Stimulated activated CD4-positive, alpha-beta T cell treated with anti-CD3 and anti-CD28 coated beads, Interleukin-1b, Interleukin-23, amount 100 ng/mL, for 24 hours (primary cell): Measurements from ENCODE around the gene LTBR.
A peak's percentile ranks its signal among the peaks of the same experiment; 100 is the strongest.
"Not testable (repeated sequence)": the region's sequence is repeated elsewhere in the genome, so short reads cannot be mapped to it uniquely, and the experiment has no call there.

ENCODE experiments used
- DNase-seq, 4 experiments: peaks; one replicate each; pipeline ENCODE4 v3.0.0-alpha.2; 2020; ENCODE audit warnings: low read depth in 4 of 4, low spot score in 1 of 4

LTBR gene

DNA sequence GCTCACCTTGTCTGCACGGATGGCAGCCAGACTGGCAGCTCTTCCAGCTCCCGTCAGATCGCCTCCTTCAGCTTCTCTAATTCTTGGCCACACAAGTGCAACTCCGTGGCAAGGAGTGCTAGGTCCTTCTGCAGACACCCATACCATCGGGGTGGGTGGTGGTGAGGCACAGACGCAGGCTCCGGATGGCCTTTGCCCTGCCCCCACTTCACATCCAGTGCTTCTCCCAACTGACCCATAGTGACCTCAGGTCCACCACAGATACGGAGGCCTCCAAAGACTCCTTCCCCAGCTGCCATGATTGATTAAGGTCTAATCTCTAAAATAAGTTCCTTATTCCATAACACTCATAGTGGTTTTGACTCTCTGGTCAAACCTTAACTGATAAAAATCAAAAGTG lies 40.9 kb downstream of the LTBR start:
- no peak for DNase-seq

DNA sequence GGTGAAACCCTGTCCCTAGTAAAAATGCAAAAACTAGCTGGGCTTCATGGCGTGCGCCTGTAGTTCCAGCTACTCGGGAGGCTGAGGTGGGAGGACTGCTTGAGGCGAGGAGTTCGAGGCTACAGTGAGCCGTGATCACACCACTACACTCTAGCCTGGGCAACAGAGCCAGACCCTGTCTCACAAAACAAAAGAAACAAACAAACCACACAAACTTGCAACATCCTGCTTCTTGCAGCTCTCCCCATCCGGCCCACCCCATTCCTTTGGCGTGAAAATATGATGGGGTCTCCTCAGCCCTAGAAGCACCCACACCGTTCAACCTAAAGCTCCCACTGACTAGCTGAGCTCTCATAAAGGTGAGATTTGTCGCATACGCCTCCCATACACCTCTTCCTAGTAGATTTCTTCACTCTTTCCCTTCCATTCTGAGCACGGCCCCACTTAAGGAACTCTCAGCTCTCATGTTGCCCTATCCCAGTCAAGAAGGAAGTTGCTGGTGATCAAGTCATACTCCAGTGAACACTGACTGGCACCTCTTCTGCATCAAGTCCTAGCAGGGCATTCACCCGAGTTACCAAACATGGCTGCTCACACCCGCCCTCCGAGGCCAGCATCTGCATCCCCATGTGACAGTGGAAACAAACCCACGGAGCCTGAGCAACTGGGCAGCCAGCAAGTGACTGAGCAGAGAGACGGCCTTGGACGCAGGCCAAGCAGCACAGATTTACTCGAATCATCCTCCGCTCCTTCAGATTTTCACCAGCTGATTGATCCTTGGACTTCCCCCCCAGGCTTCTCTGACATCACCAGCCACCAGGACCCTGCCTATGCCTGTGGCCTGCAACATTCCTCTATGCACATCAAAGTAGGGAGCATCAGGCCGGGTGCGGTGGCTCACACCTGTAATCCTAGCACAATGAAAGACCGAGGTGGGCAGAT lies 41.9 kb downstream of the LTBR start:
- no peak for DNase-seq

- DNase-seq: peak; percentile 79 to 94 (median 86)
Measured at GRCh38 chr12:6426882-6427671, 43.1 kb downstream of the LTBR start.

DNA sequence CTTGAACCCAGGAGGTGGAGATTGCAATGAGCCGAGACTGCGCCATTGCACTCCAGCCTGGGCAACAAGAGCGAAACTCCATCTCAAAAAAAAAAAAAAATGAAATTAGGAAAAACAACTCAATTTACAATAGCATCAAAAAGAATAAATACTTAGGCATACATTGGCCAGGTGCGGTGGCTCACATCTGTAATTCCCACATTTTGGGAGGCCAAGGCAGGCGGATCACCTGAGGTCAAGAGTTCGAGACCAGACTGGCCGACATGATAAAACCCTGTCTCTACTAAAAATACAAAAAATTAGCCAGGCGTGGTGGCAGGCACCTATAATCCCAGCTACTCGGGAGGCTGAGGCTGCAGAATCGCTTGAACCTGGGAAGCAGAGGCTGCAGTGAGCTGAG lies 43.8 kb downstream of the LTBR start:
- not testable (repeated sequence) for DNase-seq

- no peak for DNase-seq
Measured at GRCh38 chr12:6428326-6428725, 44.4 kb downstream of the LTBR start.

GRCh38 chr12:6430124-6430989 lies 46.4 kb downstream of the LTBR start:
- no peak for DNase-seq

DNA sequence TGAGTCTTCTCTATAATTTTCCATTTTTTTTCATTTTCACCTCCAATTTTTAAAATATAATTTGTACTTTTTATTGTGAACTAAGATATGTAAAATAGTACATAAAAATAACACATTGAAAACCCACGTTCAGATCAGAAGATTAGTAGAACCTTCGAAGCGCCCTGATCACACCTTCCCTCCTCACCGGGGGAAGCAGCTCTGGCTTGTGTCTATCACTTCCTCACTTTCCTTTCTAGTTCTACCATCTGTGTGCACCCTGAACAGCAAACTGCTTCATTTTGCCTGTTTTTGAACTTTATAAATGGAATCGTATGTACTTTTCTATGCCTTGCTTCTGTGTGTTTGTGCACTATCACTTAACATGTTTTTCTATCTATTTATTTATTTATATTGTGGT lies 49.0 kb downstream of the LTBR start:
- DNase-seq: no peak

DNA sequence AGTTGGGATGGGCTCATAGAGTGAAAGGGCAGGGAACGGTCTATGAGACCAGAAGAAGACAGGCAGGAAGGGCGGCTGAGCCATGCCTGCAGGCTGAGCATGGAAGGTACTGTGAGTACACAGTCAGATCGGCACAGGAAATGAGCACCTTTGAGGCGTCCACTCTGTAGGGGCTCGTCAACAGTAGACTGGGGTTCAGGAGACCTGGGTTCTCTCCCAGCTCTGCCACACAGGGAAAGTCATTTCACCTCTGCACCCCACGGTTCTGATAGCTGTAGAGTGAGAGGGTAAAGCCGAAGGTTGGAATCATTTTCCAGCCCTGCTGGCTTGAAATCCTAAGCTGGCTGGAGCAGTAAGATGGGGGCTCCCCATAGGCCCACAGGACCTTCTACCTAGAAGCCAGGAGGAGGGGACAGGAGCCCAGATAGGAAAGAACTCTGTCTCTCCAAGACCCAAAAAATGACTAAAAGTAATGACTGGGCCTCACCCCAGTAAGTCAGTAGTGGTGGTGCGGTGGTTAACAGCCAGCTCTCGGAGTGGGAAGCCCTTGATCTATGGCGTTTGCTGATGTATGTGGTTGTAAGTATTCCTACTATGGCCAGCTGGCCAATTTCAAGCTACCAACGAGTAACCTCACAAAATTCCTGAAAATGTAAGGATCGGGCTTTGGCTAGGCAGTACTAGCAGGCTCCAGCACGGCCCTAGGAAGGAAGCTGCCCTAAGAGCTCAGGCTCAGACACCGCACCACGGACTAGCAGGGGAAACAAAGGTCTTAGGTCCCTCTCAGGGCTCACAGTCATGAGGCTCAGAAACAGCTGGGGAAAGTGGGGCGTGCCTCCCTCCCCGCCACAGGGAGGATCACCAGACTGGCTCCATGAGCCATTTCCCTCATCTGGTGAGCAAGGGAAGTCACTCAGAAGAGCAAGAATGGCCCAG lies 50.5 kb downstream of the LTBR start:
- DNase-seq: no peak

DNA sequence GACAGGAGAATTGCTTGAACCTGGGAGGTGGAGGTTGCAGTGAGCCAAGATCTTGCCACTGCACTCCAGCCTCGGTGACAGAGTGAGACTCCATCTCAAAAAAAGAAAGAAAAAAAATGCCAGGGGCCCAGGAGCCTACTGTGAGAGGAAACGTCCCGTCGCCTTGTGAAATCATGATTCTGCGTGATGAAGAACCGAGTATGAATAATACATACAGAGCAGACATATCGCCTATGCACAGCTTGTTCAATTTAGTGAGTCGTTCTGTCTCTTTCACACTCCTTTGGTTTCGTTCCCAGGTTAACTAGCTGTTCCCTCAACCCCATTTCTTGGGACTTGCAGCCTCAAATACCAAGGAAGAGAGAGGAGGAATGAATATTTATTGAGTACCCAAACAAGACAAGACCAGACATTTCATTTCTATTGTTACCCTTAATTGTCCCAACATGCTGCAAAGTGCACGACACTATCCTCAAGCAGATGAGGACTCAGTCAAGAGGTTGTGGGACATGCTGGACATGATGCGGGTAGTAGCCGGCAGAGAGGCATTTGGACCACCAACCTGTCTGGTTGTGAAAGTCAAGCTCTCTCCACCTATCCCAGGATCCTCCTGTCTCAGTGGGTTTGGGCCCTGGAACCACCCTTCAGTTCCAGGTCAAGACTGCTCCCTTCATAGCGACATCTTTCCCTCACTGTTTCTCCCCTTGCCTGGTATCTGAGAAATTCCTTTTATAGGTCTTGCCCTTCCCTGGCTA lies 52.2 kb downstream of the LTBR start:
- no peak for DNase-seq

GRCh38 chr12:6437586-6437985 lies 53.6 kb downstream of the LTBR start:
- no peak for DNase-seq

- DNase-seq: no peak
Measured at GRCh38 chr12:6438345-6438744, 54.4 kb downstream of the LTBR start.

- no peak for DNase-seq
Measured at GRCh38 chr12:6440391-6440790, 56.4 kb downstream of the LTBR start.
